ENCODE data around the gene DNAJC25.

The DNAJC25 gene

GRCh38 chr9:111674319-111674718, 43.2 kb downstream of the DNAJC25 start:
- no peak for DNase-seq

- DNase-seq, result no peak
Measured at GRCh38 chr9:111676116-111676515, 45.0 kb downstream of the DNAJC25 start.

- DNase-seq, result no peak
Measured at GRCh38 chr9:111678293-111678692, 47.2 kb downstream of the DNAJC25 start.

GRCh38 chr9:111679199-111679598, 48.1 kb downstream of the DNAJC25 start:
- no peak for DNase-seq

GRCh38 chr9:111683392-111683791, 52.3 kb downstream of the DNAJC25 start:
- no peak for DNase-seq

GRCh38 chr9:111691672-111692329, 60.7 kb downstream of the DNAJC25 start:
- no peak for DNase-seq

GRCh38 chr9:111696796-111697195, 65.7 kb downstream of the DNAJC25 start:
- no peak for DNase-seq

GRCh38 chr9:111700776-111701175, 69.6 kb downstream of the DNAJC25 start:
- no peak for DNase-seq
